ENCODE data around the gene CAPNS1. TPM values are rescaled to one million over a fixed set of nuclear protein-coding genes. Genes with fewer than 3 reads are reported as not detected.
"Not testable (repeated sequence)": the region's sequence is repeated elsewhere in the genome, so short reads cannot be mapped to it uniquely, and the experiment has no call there.

Gene CAPNS1
- total RNA-seq, 1 donor from 2014 or later, result 147 TPM

- DNase-seq (ENCODE audit: low spot score), result peak; percentile 100
Measured at GRCh38 chr19:36114721-36115452, 25.0 kb upstream of the CAPNS1 start, which contains the start of gene POLR2I. POLR2I (minus strand) TSS chr19:36114875; CDS start chr19:36114856, 19 bp downstream.

GRCh38 chr19:36115453-36116343 lies 24.2 kb upstream of the CAPNS1 start, which contains the start of gene TBCB:
TBCB (plus strand) TSS chr19:36115468; CDS start chr19:36115561, 93 bp downstream.
- DNase-seq (ENCODE audit: low spot score), result no peak

- no peak for DNase-seq (ENCODE audit: low spot score)
Measured at GRCh38 chr19:36116344-36116637, 23.6 kb upstream of the CAPNS1 start.

GRCh38 chr19:36120092-36120983 lies 19.5 kb upstream of the CAPNS1 start:
- DNase-seq (ENCODE audit: low spot score), result no peak

DNA sequence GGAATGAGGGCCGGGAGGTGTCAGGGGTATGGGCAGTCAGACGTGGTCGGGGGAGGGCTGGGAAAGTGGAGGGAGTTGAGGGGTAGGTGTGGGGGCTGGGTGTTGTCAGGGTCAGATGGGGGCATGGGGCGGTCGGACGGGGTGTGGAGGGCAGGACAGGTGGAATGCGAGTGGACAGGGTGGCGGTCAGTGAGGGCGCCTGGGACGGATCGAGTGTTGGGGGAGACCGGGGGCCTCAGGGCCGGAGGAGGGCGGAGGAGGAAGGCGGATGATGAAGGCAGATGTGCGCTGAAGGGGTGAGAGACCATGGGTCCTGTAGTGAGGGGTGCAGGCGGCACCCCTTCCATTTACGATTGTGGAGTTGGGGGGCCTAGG lies 18.9 kb upstream of the CAPNS1 start:
- DNase-seq (ENCODE audit: low spot score), result no peak

DNA sequence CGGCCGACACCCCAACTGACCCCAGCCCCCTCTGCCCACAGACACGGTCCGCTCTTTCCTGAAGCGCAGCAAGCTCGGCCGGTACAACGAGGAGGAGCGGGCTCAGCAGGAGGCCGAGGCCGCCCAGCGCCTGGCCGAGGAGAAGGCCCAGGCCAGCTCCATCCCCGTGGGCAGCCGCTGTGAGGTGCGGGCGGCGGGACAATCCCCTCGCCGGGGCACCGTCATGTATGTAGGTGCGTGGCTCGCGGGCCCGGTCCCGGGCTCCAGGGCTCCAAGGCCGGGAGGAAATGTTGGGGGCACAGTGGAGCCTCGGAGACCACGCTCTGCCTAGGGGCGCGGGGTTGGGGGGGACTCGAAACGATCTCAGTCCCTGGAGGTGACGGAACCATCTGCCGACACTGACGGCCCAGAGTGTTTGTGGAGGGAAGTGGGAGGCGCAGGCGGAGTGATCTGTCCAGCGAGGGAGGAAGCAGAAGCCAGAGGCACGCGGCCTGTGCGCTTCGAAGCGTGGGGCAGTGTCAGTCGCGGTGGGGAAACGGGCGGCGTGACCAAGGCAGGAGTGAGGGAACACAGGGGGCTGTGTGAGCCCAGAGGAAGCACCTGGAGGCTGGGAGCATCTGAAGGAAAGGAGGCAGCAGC lies 18.3 kb upstream of the CAPNS1 start:
- no peak for DNase-seq (ENCODE audit: low spot score)

- no peak for DNase-seq (ENCODE audit: low spot score)
Measured at GRCh38 chr19:36125557-36125956, 14.3 kb upstream of the CAPNS1 start.

- no peak for DNase-seq (ENCODE audit: low spot score)
Measured at GRCh38 chr19:36128392-36128736, 11.5 kb upstream of the CAPNS1 start.

- not testable (repeated sequence) for DNase-seq (ENCODE audit: low spot score)
Measured at GRCh38 chr19:36131221-36131620, 8.6 kb upstream of the CAPNS1 start.

DNA sequence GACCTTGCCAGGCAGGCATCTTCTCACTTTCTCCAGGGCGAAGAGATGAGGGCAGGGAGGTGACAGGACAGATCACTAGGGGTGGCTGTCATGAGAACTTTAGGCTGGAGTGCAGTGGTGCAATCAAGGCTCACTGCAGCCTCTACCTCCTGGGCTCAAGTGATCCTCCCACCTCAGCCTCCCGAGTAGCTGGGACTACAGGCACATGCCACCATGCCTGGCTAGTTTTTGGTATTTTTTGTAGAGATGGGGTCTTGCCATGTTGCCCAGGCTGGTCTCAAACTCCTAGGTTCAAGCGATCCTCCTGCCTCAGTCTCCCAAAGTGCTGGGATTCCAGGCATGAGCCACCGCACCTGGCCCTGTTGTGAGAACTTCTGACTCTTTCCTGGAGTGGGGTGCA lies 5.0 kb upstream of the CAPNS1 start:
- not testable (repeated sequence) for DNase-seq (ENCODE audit: low spot score)

DNA sequence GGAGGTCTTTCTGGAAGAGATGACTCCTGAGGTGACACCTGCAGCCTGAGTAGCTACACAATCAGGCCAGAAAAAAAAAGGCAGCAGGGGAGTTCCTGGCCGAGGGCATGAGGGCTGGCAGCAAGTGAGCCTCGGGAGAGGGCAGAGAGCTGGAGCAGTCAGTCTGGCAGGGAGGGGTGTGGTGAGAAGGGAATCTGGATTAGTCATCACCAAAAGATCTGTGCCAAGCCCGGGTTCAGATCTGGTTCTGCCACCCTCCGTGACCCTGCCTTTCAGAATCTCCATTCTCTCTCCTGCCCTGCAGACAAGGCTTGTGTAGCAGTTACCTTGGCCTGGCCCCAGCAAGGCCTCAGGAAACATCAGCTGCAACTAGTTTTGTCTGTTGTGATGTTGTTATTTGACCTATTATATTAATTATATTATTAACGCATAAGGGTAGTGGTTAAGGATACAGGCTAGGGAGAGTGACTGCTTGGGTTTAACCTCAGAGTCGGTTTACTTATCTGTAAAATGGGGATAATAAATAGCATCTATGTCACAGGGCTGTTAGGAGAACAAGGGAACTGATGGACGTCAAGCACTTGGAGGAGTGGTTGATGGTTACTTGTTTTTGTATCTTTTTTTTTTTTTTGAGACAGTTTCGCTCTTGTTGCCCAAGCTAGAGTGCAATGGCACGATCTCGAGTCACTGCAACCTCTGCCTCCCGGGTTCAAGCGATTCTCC lies 2.7 kb upstream of the CAPNS1 start:
- peak; percentile 56 for DNase-seq (ENCODE audit: low spot score)

DNA sequence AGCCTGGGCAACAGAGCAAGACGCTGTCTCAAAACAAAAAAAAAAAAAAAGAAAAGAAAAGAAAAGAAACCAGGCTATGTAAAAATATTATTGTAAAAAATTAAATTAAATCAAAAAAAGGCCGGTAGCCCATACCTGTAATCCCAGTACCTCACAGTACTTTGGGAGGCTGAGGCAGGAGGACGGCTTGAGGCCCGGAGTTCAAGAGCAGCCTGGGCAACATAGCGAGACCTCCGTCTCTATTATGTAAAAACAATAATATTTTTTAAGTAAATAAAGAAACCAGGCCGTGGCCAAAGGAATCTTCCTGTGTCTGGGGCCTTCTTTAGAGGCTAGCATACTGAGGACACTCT lies 770 bp upstream of the CAPNS1 start:
- DNase-seq (ENCODE audit: low spot score), result no peak

DNA sequence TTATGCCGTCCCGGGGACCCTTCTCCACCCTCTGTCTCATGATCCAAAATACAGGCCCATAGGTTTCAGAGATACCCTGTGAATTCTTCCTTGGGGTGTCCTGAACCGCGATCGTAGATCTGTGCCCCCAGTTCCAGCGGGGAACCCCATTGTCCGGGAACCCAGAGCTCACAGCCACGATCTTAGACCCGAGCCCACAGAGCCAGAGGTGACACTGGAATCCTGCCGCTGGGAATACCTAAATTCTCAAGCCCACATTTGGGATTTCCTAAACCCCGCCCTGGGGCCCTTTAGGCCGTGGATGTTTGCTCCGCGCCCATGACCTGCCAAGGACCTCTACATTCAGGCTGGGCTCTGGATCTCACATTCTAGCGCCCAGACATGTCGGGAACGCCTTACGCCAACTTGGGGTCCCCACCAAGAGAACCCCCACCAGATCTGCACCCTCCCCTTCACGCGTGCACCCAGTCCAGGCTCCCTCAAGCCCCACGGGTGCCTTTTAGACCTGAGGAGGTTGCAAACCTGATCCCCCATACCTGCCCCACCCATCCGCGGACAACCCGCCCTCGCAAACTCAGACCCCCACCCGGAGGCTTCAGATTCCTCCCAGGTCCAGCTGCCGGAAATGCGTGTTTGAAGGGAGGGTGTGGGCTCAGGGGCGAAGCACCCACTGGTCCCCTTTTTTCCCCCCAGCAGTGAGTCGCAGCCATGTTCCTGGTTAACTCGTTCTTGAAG lies 605 bp downstream of the CAPNS1 start:
- DNase-seq (ENCODE audit: low spot score), result peak; percentile 72

DNA sequence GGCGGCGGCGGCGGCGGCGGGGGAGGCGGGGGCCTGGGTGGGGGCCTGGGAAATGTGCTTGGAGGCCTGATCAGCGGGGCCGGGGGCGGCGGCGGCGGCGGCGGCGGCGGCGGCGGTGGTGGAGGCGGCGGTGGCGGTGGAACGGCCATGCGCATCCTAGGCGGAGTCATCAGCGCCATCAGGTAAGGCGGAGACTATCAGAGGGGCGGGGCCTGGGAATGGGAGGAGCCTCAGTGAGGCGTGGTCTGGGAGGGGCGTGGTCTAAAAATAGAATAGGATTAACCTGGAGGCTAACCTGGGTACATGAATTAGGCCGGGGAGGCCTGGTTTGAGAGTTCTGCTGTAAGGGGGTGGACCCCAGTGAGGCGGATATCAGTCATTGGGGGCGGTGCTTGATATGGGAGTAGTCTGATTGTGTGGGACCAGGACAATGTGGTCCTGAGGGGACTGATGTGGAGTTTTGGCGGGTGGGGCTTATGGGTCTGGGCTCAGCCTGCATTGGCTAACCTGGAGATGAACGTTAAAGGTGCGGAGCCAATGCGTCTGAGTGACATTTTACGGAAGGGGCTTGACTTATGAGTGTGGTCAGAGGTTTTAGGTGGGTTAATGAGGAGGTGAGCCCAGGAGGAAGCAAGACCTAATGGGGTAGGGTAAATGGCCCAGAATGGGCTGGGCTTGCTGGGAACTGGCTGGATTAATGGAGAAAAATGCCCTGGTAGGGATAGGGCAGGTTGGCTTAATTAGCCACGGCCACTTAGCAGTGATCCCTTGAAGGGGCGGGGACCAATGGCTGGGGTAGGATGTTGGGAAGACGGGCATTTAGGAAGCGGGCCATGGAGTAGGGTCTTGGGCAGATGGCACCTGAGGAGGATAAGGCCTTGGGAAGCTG lies 1.4 kb downstream of the CAPNS1 start:
- DNase-seq (ENCODE audit: low spot score), result peak; percentile 75

DNA sequence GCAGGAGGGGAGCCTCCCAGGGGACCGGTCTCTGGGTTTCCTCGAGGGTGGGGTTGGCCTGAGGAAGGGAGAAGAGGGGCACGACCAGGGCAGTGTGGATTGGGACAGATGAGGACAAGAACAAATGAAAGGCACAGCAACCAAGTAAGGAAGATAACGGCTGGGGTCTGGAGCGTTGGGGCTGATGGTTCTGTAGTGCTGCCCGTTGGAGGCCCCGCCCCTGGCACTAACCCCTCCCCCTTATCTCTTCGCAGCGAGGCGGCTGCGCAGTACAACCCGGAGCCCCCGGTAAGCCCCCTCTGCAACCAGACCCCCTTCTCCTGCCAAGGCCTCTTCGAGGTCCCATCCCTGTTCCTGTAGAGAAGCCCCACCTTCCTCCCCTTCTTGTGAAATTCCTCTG lies 2.2 kb downstream of the CAPNS1 start:
- DNase-seq (ENCODE audit: low spot score), result no peak

GRCh38 chr19:36142496-36142895 lies 2.6 kb downstream of the CAPNS1 start:
- DNase-seq (ENCODE audit: low spot score), result no peak

GRCh38 chr19:36144624-36145023 lies 4.8 kb downstream of the CAPNS1 start:
- DNase-seq (ENCODE audit: low spot score), result no peak

DNA sequence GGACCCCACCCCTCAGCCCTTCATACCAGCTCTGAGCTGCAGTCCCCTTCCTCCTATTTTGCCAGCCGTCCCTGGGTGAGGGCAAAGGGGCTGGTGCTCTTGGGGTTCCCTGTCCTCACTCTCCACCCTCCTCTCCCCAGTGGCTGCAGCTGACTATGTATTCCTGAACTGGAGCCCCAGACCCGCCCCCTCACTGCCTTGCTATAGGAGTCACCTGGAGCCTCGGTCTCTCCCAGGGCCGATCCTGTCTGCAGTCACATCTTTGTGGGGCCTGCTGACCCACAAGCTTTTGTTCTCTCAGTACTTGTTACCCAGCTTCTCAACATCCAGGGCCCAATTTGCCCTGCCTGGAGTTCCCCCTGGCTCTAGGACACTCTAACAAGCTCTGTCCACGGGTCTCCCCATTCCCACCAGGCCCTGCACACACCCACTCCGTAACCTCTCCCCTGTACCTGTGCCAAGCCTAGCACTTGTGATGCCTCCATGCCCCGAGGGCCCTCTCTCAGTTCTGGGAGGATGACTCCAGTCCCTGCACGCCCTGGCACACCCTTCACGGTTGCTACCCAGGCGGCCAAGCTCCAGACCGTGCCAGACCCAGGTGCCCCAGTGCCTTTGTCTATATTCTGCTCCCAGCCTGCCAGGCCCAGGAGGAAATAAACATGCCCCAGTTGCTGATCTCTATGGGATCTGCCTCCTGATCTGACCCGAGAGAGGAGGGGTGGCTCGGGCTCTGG lies 10.0 kb downstream of the CAPNS1 start:
- no peak for DNase-seq (ENCODE audit: low spot score)

Data from umbilical cord (tissue), 2 donors.